KBM-7 (cell line): Measurements from ENCODE around the gene IL19.

Experiments used
- DNase-seq: peaks from one replicate; pipeline ENCODE4 v3.0.0-alpha.2; 2015
- in situ Hi-C: fragments of 300-500 bp; cut with MboI; formaldehyde crosslinking; loops from 2 replicates; pipeline ENCODE4 v1.14.3; 2020; ENCODE audit warnings: low sequenced_read_pairs, low pct_unique_long_range_greater_than_20kb, mixed read lengths

The IL19 gene

DNA sequence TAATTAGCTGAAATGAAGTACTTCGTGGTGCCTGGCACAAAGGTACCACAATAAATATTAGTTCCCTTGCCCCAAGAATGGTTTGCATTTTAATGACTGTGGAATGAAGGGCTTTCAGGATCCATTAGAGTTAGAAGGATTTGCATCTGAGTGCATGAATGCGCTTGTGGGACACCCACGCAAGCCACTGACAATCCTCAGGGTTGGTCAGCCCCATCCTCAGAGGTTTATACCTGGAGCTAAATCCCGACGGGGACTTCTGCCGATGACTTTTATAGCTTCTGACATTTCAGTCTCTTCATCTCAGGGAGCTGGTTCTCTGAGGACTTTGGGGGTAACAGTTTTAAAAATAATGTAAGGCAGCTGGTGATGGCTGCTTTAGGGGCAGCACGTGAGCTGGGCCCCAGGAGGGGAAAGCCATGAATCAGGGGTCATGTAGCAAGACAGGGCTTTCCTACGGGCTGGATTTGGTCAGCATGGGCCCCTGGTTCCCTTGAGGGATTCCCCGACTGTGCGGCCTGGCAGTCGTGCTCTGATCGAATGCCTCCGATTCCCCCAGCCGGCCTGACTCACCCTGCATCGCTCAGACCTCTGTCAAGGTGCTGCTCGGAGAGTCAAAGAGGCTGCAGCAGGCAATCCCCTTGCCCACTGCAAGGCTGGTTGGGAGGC is 22.5 kb downstream of the IL19 start:
- in situ Hi-C loops = no loop called here
- DNase-seq = no peak

DNA sequence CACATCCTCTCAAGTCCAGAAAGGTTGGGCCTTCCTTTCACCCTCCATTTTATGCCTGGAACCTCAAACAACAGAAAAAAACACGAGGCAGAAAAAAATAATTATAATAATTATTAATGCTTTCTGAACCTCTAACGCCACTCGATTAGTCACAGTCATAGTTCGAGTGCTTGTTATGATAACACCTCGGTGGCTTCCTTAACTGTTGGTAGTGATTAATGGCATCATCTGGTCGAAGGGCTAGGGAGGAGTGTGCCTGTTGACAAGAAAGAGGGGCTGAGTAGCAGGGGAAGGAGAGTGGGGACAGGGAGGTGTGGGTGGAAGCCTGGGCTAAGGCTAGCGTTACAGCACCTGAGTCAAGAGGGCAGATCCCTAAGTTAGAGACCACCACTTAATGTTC is 23.0 kb downstream of the IL19 start:
- in situ Hi-C loops = no loop called here
- no peak for DNase-seq

DNA sequence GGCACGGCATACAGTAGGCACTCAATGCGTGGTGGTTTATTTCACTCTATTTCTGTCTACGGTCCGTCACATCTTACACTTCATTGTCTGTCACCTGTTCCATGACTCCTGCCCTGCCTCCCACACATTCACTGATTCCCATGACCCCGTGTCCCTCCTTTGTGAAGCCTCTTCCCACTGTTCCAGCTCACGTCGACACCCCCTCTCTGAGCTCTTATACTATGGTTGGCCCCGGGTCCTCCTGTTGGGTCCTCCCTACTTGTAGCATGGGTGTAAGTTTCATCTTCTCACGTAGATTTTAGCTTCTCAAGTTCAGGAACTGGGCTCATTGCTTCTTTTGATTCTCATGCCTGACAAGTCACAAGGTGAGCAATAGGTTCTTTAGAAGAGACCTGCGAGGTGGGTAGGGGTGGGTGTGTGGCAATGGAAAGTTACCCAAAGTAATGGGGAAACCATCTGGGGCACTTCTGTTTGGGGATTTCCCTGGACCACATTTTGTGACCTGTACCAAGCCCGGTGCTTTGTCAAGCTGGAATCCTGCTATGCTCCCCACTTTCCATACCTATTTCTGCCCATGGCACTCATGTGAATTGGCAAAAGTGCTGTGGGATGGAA is 23.8 kb downstream of the IL19 start:
- in situ Hi-C loops = no loop called here
- DNase-seq = no peak

DNA sequence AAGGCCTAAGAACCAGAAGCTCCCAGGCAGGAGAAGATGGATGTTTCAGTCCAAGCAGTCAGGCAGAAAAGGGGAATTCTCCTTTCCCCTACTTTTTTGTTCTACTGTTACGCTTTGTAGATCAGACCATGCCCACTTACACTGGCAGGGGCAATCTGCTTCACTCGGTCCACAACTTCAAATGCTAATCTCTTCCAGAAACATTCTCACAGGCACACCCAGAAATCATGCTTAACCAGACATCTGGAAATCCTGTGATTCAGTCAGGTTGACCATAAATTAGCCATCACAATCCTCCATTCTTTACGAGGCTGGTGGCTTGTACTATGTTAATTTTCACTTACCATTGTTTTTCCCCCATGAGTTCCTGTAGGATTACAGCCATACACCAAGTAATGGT is 25.5 kb downstream of the IL19 start:
- no peak for DNase-seq
- in situ Hi-C loops = no loop called here

DNA sequence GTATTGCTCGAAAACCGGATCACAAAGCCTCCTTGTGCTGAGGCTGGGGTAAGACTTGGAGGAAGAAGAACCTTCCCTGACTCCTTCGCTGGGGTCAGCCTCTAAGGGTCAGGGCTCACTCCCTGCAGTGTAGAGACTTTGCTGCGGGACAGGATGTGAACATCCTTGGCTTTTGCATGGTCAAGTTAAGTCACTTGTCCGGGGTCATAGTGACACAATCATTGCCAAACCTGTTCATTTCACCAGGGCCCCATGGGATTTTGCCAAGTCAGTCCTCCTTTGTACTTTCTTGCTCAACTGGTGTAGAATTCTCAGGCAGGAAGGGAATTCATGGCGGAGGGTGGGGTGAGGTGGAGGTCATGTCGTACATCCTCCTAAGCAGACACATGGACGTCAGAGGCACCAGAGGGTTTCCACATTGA is 26.4 kb downstream of the IL19 start:
- no peak for DNase-seq
- in situ Hi-C loops = no loop called here

DNA sequence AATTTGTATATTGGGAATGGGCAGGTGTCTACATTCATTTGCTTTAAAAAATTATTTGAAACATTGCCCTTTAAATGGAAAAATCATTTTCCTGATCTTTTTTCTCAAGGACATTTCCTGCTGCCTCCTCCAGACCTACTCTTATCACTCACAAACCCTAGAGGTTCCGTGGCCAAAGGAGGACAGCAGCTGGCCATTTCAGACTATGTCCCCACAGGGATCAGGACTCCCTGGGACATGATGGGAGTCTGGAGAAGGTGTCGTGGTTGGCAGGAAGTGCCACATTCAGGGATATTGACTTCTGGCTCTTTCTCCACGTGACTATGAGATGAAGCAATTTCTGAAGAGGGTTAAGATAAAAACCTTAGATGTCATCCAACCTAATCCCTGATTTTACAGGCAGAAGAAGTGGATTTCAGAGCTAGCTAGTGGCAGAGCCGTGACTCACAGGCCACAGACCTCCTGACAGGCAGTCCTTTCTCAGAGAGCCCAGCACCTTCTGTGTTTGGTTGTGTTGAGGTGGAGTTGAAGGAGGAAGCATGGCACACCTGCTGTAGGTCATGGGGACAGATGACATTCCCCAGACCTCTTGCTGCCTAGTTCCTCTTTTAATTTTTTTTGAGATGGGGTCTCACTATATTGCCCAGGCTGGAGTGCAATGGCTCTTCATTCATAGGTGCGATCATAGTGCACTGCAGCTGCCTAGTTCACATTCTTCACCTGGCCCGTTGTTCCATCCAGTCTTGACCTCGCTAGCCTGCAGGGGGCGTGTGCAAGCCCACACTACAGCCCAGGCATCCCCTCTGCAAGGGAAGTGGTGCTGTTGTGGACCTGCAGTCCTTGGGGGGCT is 27.2 kb downstream of the IL19 start:
- in situ Hi-C loops = no loop called here
- DNase-seq = peak; percentile 42

DNA sequence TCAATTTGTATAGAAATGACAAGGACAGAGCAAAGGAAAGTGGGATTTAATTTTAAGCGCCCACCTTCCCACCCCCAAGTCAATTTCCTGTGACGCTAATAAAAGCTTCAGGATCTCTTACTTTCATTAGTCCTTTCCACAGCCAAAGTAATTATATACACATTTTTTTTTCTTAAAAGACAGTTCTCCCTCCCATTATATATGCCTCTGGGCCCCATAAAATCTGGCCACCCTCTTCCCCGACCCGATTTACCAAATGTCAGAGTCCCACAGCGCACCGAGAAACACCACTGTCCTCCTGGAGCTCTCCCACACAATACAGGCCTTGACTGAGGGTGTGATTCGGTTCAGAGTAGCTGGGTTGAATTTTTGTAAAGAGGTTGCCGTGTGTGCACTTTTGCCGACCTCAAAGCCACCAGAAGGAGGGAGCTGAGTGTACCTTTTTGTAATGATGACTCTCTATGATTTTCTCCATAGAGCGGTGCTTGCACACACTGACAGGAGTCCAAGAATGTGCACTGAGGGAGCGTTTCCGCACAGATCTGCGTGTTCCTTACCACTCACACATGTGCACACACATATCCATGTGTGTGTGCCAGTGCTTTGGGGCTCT is 27.9 kb downstream of the IL19 start:
- in situ Hi-C loops = no loop called here
- no peak for DNase-seq

DNA sequence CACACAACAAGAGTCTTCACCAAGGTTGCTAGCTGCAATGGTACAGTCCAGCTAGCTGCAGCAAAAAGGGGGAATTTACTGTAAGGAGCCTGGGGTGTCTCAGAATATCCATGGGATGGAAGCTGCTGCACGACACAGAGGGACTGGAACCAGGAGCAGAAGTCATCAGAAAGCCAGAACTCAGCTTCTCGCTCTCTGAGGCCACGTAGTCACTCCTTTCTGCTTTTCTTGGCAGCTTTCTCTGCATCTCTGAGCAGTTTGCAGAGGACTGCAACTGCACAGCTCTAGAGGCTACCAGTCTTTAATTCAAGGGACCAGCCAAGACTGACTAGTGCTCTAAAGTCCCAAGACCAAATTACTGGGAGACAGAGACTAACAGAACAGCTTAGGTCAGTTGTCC is 28.7 kb downstream of the IL19 start:
- DNase-seq = no peak
- in situ Hi-C loops = no loop called here

DNA sequence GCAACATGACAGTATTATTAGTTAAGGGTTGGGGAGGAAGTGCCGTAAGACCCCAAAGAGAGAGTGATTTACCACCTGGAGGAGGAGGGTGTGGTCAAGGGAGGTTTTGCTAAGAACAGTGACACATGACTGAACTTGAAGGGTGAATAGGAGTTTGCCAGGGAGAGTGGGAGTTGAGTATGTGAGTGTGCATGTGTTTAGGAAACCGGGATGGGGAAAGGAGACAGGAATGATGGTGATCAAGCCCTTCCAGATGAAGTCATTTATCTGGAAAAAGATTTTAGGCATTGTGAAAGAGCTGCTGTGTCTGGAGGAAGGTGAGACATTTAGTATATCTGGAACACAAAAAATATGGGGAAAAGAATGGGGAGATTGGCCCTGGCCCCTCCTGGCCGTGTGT is 29.8 kb downstream of the IL19 start:
- DNase-seq = no peak
- in situ Hi-C loops = no loop called here

DNA sequence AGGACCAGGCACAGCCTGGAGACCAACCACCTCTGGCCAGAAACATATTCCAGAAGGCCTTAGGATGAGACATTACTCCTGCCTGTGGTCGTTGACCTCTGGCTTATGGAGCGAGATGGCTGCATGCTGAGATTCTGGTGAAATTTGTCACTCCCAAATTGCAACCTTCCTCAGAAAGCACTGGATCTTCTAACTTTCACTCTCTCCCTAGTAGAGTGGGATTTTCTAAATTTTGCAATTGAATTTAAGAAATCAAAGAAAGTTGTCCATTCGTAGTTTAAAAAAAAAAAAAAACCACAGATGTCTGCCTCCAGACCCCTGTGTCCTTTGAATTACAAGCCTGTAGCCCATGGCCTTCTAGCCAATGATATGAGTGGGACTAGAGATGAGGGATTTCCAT is 30.3 kb downstream of the IL19 start:
- DNase-seq = no peak
- in situ Hi-C loops = no loop called here

DNA sequence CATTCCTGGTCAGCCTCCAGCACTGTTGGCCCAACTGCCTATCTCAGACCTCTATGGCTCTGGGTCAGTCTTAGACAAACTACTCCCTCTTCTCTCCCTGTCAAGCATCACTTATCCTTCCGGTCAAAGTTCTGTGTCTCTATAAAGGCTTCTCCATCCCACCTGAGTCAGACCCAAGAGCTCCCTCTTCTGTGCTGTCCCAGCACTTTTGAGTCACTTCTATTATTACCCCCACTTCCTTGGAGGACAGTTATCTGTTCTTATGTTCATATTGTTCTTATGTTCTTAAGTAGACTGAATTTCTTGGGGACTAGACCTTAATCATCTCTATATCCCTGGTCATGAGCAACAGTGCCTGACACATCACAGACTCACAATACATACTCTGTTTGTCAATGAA is 30.9 kb downstream of the IL19 start:
- in situ Hi-C loops = no loop called here
- DNase-seq = no peak

DNA sequence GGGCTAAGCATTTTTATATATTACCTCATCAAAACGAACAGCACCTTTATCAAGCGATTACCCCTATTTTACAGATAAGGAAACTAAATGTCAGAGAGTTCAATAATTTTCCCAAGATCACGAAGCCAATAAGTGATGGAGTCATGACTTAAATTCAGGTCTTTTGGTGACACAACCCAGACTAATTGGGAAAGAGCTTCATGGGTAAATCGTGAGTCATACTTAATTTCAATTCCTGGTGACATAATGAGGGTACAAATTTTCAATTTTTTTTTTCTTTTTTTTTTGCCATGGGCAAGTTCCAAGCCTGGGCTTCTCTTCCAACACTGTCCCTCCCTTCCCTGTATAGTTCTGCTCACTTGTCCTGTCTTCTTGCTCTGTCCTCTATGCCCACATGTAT is 31.8 kb downstream of the IL19 start:
- DNase-seq = no peak
- in situ Hi-C loops = no loop called here

DNA sequence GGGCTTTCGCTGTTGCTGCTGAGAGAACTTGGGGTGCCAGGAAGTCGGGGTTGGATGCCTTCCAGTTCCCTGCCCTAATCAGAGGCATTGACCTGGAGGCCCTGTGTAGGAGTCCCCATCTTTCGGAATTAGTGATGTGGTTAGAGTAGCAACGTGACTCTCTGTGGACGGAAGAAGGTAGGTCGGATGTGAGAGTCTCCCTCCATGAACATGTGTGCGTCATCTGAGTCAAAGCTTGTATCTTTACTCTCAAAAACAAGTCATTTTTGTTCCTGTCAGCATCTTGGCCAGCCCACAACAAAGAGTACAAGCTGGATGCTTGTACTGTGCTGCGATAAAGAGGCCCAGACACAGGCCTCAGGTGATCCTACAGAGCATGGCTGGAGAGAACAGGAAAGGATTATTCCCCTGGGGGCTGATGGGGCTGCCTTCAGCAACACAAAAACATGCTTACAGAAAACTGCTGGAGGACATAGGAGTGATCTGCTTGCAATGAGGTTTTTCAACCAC is 32.7 kb downstream of the IL19 start:
- in situ Hi-C loops = no loop called here

DNA sequence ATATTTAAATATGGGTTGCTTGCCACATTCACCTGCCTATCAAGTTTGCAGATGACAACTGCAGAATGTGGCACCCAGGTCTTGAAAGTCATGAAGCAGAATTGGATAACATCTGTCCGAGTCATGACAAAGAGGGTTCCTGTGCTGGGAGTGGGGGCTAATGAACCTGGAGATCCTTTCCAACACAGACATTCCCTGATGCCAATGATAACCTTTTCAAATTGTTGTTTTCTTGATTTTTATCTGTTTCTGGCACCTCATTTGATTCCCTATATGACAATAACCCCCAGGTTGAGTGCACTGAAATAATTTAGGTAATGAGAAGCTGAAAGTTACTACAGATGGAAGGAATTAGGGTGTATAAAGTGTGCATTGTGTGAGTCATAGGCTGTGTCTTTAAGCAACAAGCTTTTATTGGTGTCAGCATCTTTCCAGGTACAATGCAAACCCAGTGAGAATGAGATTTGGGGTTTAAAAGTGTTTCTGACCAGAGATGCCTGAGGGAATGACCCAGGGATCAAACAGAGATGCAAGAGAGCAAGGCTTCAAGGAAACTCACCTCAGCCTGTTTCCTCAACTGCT is 33.7 kb downstream of the IL19 start:
- no peak for DNase-seq
- in situ Hi-C loops = no loop called here

More for the DNA sequence above, 32.7 kb downstream of the IL19 start:
- no peak for DNase-seq

DNA sequence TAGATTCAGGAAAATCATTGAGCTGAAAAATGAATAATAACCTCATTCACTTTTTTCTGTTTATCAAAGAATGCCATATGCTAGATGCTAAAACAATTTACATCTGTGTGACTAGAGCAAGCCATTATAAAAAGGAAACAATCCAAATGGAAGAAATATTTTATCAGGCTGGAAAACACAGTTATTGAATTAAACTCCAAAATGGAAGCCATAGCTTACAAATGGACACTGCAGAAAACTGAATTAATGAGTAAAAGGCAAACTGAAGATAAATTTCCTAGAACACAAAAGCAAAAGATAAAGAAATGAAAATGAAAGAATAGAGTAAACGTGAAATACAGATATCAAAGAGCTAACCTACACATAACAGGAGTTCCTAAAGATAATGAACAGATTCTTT is 34.8 kb downstream of the IL19 start:
- in situ Hi-C loops = no loop called here
- no peak for DNase-seq

DNA sequence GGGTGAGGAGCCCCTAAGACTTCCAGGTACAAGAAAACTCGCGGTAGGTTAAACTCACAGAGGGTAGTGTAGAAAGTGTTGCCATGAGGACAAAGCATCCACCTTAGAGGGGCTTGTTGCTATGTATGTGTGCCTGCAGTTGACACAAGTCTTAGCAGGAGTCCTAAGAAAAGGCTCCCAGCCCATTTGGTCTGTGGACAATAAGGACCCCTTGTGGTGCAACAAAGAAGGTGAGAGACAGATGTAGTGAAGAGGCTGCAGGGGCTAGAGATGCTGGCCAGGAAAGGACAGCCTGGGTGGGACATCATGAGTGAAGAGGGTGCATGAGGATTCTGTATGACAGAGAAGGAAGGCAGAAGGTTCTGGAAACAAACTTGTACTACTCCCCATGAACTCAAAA is 38.0 kb downstream of the IL19 start:
- peak; percentile 27 for DNase-seq
- in situ Hi-C loops = no loop called here

DNA sequence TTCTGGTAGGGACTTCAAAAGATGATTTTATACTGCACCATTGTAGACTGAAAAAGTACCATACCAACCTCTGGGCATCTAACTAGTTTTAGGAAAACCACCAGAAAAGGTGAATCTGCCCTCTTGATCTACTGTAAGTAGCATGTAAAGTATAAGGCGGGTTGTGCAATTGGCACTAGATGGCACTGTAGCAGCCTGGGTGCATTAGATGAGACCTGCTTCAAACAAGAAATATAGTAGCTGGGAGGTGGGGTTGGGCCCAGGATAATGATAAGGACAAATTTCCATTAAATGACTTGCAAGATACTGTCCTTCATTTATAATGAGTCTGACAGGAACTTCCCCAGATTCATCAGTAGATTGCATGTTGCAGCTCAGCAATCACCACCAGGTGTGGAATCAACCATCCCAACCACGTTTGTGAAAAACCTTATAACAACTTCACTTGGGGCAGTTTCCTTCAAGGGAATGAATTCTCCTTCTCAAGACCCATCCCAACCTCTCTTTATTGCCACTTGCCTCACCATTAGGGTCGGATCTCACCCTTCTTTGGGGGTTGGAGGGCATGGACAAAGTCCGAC is 39.0 kb downstream of the IL19 start:
- DNase-seq = peak; percentile 34
- in situ Hi-C loops = no loop called here

DNA sequence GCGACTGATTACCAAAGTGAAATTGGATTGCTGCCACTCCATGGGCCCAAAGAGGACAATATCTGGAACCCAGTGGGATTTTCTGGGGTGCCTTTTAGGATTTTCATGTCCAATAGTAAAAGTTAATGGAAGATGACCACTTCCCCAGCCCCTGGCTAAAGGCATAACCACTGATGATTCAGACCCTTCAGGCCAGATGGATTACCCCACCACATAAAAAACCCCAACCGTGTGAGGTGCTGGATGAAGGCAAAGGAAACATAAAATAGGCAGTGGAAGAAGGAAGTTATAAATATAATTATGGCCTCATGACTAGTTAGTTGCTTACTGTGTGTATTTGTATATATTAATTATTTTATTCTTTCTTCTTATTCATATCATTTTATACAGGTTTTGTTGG is 41.9 kb downstream of the IL19 start:
- in situ Hi-C loops = no loop called here
- no peak for DNase-seq

DNA sequence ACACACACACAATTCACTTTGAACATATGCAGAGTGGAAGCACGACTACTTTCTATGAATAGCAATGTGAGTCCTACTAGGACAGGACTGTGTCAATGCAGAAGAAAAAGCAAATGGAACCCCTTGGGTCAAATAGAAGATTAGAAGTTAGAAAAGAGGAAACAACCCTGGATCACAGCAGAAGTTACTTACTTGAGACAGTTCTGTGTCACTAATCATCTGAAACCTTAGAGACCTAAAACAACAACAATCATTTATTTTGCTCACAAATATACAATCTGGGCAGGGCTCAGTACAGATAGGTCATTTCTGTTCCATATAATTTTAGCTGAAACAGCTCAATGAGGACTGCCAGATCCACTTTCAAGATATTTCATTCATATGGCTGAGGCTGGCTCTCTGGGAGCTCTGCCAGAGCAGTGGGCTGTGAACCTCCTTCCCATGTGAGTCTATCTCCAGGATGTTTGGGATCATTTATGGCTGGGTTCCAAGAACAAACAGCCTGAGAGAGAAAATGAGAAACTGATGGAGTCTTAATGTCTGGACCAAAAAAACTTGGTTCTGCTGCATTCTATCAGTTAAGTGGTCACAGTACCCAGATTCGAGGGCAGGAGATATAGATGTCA is 44.3 kb downstream of the IL19 start:
- in situ Hi-C loops = no loop called here
- no peak for DNase-seq
